ENCODE measurements around the gene TRHDE. TPM values are rescaled to one million over a fixed set of nuclear protein-coding genes. Genes with fewer than 3 reads are reported as not detected.

TRHDE gene
- total and polyA plus RNA-seq, 2 donors (not counting 3 experiments of a cell fraction or from before 2014, with no cell fraction given), result not detected

- Histone ChIP-seq H3K79me2 (ENCODE audit: control insufficient read depth, insufficient read depth, low read length) (no peaks in the 10 kb centered on the region), H3K27ac (ENCODE audit: insufficient read depth, low read depth, low read length) (no peak overlapping the region), H3K27me3 (ENCODE audit: control insufficient read depth in 2 of 2, insufficient read depth in 2 of 2, low read length in 2 of 2) (no peaks in the 10 kb centered on the region), H3K36me3 (ENCODE audit: control insufficient read depth in 2 of 2, extremely low read depth in 1 of 2, insufficient read depth in 2 of 2, low read length in 2 of 2) (no peaks in the 10 kb centered on the region), H3K9me1 (replicated peaks; ENCODE audit: control insufficient read depth, extremely low read depth, insufficient read depth, low read length) (no peaks in the 10 kb centered on the region), H4K20me1 (replicated peaks; ENCODE audit: control insufficient read depth, extremely low read depth, insufficient read depth, low read length) (no peaks in the 10 kb centered on the region), H3K9ac (replicated peaks; ENCODE audit: extremely low read depth, insufficient read depth, low read length) (no peak overlapping the region), H3K4me2 (ENCODE audit: insufficient read depth, low read length) (no peak overlapping the region), H3K4me3 (replicated peaks in 1 of 3; ENCODE audit: insufficient read depth in 1 of 3, low read depth in 1 of 3, low read length in 3 of 3) (no peak overlapping the region), H3K4me1 (ENCODE audit: control insufficient read depth, extremely low read depth, insufficient read depth, low read length) (no peaks in the 10 kb centered on the region), H2AFZ (ENCODE audit: low read depth, low read length) (no peak overlapping the region), H3K9me3 (replicated peaks; ENCODE audit: control insufficient read depth, insufficient read depth, low read length) (no peaks in the 10 kb centered on the region)
- dilution Hi-C loops (cut with MboI; ENCODE audit: extremely low pct_ligation_motif_present, low sequenced_read_pairs), result no loop called here
- TF ChIP-seq JUN (IDR thresholded peaks at IDR 0.05; ENCODE audit: borderline replicate concordance, insufficient read depth, insufficient read length, low read depth) (no peak), EZH2 (IDR thresholded peaks at IDR 0.05; ENCODE audit: borderline replicate concordance, low read depth, low read length, severe bottlenecking) (no peak), MYC (IDR thresholded peaks at IDR 0.05; ENCODE audit: low read depth, low read length) (no peak), GATA2 (IDR thresholded peaks at IDR 0.05; ENCODE audit: insufficient read depth, insufficient read length, low read depth, low read length) (no peak), CTCF (IDR thresholded peaks at IDR 0.05; ENCODE audit: extremely low read depth in 1 of 2, insufficient read depth in 1 of 2, low read depth in 1 of 2, low read length in 2 of 2) (no peak), POLR2A (IDR thresholded peaks at IDR 0.05; ENCODE audit: low read depth, low read length) (no peak), MAX (IDR thresholded peaks at IDR 0.05; ENCODE audit: insufficient read depth, insufficient read length) (no peak), FOS (IDR thresholded peaks at IDR 0.05; ENCODE audit: borderline replicate concordance, insufficient read depth, low read length) (no peak), POLR2AphosphoS5 (IDR thresholded peaks at IDR 0.05; ENCODE audit: insufficient read depth, low read depth, low read length) (no peak)
- FAIRE-seq (no peak), DNase-seq (ENCODE audit: low read depth, low spot score) (no peak)
- ChIA-PET CTCF (no interaction called here), POLR2A (no interaction called here)
- intact Hi-C loops (cut with micrococcal nuclease), result no loop called here
- no TSS peak for BruUV-seq (replicated peaks)
Observed at GRCh38 chr12:72285861-72286260, 13.7 kb downstream of the TRHDE start.
